GM12891 (cell line): ENCODE measurements around the gene NT5C3B.

Source experiments
- DNase-seq: peaks from one replicate; pipeline ENCODE4 v3.0.0; 2011; ENCODE audit warnings: low spot score; ENCODE audit not compliant: insufficient read length
- FAIRE-seq: peaks from 2 replicates; lab custom pipeline; 2011; peaks lifted over from hg19 to GRCh38; lab: Jason Lieb, UNC
- PAX5 ChIP-seq: IDR thresholded peaks from 2 replicates; pipeline ENCODE4 v1.6.1; 2011; ENCODE audit warnings: low read length, moderate library complexity, mild to moderate bottlenecking; ENCODE audit not compliant: insufficient read depth, severe bottlenecking
- POLR2A ChIP-seq: IDR thresholded peaks from 2 replicates; pipeline ENCODE4 v1.6.1; 2011; ENCODE audit warnings: low read depth, low read length, control low read depth
- POLR2AphosphoS5 ChIP-seq: IDR thresholded peaks from 2 replicates; pipeline ENCODE4 v1.6.1; 2011; ENCODE audit warnings: low read depth, low read length, control low read depth
- POU2F2 ChIP-seq: IDR thresholded peaks from 2 replicates; pipeline ENCODE4 v1.6.1; 2011; ENCODE audit warnings: low read depth, mild to moderate bottlenecking, control low read depth, low read length, moderate library complexity
- SPI1 ChIP-seq: IDR thresholded peaks from 2 replicates; pipeline ENCODE4 v1.6.1; 2011; ENCODE audit warnings: low read depth, low read length, control low read depth
- TAF1 ChIP-seq: IDR thresholded peaks from 2 replicates; pipeline ENCODE4 v1.6.1; 2011; ENCODE audit warnings: low read depth, low read length, control low read depth

The NT5C3B gene

DNA sequence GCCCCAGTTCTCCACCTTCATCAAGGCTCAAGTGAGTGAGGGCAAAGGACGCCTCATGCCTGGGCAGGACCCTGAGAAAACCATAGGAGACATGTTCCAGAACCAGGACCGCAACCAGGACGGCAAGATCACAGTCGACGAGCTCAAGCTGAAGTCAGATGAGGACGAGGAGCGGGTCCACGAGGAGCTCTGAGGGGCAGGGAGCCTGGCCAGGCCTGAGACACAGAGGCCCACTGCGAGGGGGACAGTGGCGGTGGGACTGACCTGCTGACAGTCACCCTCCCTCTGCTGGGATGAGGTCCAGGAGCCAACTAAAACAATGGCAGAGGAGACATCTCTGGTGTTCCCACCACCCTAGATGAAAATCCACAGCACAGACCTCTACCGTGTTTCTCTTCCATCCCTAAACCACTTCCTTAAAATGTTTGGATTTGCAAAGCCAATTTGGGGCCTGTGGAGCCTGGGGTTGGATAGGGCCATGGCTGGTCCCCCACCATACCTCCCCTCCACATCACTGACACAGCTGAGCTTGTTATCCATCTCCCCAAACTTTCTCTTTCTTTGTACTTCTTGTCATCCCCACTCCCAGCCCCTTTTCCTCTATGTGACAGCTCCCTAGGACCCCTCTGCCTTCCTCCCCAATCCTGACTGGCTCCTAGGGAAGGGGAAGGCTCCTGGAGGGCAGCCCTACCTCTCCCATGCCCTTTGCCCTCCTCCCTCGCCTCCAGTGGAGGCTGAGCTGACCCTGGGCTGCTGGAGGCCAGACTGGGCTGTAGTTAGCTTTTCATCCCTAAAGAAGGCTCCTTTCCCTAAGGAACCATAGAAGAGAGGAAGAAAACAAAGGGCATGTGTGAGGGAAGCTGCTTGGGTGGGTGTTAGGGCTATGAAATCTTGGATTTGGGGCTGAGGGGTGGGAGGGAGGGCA lies 13.6 kb downstream of the NT5C3B start:
- FAIRE-seq (no peak), DNase-seq (no peak)
- TF ChIP-seq PAX5 (no peak), POU2F2 (no peak), TAF1 (no peak), POLR2A (no peak), SPI1 (no peak), POLR2AphosphoS5 (no peak)

DNA sequence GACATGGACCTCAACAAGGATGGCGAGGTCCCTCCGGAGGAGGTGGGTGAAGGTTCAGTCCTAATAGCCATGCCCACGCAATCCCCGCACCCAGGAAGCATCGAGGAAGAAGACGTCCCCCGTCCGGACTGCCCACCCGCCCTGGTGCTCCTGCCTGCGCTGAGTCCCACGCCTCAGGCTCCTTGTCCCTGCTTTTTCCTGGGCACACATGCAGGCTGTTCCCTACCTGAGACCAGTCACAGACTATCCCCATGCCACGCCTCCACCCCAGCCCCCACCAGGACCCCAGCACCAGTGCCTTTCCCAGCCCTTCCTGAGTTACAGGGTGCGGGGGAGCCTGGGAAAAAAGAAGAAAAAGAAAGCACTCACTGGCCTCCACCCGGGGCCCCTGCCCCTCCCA lies 14.3 kb downstream of the NT5C3B start:
- DNase-seq (no peak), FAIRE-seq (no peak)
- TF ChIP-seq TAF1 (no peak), POU2F2 (no peak), POLR2AphosphoS5 (no peak), SPI1 (no peak), POLR2A (no peak), PAX5 (no peak)

DNA sequence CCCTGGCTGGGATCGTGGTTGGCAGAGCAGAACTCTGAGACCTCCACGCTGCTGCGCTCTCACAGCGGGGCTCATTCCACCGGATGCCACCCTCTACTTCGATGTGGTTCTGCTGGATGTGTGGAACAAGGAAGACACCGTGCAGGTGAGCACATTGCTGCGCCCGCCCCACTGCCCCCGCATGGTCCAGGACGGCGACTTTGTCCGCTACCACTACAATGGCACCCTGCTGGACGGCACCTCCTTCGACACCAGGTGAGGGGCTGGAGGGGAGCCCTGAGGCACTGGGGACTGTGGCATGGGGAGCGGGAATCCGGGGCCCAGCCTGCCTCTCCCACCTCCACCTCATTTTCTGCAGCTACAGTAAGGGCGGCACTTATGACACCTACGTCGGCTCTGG lies 18.0 kb downstream of the NT5C3B start:
- DNase-seq (no peak), FAIRE-seq (no peak)
- TF ChIP-seq PAX5 (no peak), TAF1 (no peak), SPI1 (no peak)

DNA sequence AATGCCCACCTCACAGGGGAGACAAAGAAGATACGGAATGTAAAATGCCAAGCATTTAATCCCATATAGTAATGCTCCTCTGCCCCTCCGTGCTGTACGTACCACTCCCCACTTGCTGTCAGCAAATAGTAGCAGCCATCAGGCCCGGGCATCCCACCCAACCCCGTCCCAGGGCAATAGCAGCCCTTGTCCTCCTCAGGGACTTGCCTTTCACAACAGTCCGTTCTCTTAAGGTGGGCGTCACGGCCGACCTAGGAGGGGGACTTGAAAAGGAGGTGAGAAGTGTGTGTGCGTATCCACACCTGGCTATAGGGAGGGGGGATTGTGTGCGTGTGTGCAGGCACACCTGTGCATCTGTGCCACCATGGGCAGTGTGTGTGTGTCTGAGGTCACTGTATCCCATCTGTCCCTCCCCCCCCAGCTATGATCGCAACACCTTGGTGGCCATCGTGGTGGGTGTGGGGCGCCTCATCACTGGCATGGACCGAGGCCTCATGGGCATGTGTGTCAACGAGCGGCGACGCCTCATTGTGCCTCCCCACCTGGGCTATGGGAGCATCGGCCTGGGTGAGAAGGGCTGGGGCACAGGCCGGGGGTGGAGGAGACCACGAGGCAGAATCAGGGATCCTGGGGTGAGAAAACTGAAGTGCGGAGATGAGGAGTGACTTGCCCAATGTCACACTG lies 19.3 kb downstream of the NT5C3B start:
- TF ChIP-seq SPI1: no peak
- no peak for TF ChIP-seq TAF1
- TF ChIP-seq POLR2A: no peak
- no peak for TF ChIP-seq POU2F2
- no peak for TF ChIP-seq POLR2AphosphoS5
- no peak for TF ChIP-seq PAX5
- FAIRE-seq (no peak), DNase-seq (no peak)

DNA sequence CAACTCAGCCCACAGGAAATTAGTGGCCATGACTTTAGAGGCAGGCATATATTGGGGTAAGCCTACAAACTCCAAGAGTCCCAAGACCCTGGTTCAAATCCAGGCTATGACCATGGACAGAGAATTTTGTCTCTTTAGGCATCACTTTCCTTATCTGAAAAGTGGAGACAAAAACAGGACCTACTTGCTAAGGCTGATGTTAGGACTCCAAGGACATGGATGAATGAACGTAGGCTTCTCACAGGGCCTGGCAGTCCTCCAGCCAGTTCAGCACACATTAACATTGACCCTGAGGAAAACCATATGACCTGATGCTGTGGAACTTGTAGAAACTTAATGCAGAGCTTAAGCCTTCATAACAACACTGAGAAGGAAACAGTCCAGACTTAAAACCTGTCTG lies 21.8 kb downstream of the NT5C3B start:
- DNase-seq (no peak), FAIRE-seq (no peak)
- TF ChIP-seq SPI1: no peak
- TF ChIP-seq TAF1: no peak
- no peak for TF ChIP-seq POLR2AphosphoS5
- TF ChIP-seq POU2F2: no peak
- TF ChIP-seq PAX5: no peak
- no peak for TF ChIP-seq POLR2A

DNA sequence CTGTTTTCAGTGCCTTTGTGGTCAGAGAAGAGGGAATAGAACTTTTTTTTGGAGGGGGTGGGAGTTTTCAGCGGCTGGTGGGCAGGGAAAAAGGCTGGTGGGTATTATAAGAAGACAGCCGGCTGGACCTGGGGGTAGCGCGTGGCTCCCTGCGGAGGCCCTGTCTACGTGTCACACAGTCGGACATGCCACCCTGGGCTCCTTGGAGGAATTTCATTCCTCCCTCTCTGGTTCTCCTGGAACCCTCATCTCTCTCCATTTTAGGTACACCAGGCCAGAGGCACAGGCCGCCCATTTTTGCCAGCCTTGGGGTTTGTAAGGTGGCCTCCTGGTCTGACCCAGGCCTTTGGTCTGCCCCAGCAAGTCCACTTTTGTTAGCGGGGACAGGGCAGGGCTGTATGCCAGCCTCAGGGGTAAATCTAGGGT lies 22.3 kb downstream of the NT5C3B start:
- DNase-seq (no peak), FAIRE-seq (no peak)
- TF ChIP-seq POLR2A (no peak), POU2F2 (no peak), TAF1 (no peak), PAX5 (no peak), SPI1 (no peak), POLR2AphosphoS5 (no peak)

DNA sequence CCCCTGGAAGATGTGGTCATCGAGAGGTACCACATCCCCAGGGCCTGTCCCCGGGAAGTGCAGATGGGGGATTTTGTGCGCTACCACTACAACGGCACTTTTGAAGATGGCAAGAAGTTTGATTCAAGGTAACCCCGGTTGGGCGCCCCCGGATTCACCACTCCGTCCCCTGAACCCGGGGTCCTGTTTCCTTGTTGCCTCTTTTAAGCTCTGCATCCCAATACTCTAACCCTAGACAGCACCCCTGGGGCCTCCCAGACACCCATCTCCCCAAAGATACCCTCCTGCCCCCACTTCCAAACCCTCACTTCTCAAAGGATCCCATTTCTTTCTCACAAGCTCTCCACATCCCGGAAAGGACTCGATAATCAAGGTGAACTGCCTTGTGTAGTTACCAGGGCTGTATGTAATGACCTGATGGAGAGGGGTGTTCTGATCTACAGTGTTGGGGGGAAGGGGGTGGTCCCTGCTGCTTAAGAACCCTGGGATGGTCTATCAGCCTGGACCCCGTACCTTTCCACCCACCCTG lies 22.8 kb downstream of the NT5C3B start:
- FAIRE-seq (no peak), DNase-seq (no peak)
- TF ChIP-seq PAX5: no peak
- no peak for TF ChIP-seq POU2F2
- TF ChIP-seq POLR2AphosphoS5: no peak
- TF ChIP-seq POLR2A: no peak
- TF ChIP-seq TAF1: no peak
- no peak for TF ChIP-seq SPI1

DNA sequence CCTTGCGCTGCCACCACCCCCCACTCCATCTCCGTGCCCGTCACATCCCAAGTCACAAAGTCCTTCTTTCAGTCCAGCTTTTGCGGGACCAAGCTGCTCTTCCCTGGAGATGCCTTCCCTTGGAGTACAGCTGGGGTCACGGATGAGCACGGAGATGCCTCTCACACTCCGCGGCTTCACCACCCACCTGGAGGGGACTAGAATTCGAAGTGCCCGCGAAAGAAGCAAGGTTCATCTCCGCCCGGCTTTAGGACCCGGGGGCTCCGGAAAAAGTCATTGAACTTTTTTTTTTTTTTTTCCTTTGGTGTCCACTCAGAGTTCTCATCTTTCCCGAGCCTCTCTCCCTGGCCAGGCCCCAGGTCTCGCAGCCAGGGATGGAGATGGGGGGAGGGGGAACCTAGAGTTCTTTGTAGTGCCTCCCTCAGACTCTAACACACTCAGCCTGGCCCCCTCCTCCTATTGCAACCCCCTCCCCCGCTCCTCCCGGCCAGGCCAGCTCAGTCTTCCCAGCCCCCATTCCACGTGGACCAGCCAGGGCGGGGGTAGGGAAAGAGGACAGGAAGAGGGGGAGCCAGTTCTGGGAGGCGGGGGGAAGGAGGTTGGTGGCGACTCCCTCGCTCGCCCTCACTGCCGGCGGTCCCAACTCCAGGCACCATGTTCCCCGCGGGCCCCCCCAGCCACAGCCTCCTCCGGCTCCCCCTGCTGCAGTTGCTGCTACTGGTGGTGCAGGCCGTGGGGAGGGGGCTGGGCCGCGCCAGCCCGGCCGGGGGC lies 23.5 kb downstream of the NT5C3B start, which contains the start of gene FKBP10:
Gene FKBP10 (plus strand): TSS at position 624 of the 771 bp plus-strand sequence. CDS start 31 bp downstream, at position 655.
- FAIRE-seq: no peak
- DNase-seq: peak; percentile 59
- no peak for TF ChIP-seq POLR2AphosphoS5
- TF ChIP-seq POLR2A: no peak
- TF ChIP-seq POU2F2: no peak
- no peak for TF ChIP-seq SPI1
- no peak for TF ChIP-seq TAF1
- TF ChIP-seq PAX5: no peak
